Gastroesophageal sphincter (tissue), 4 donors: ENCODE measurements around the gene DCUN1D4. TPM values are rescaled to one million over a fixed set of nuclear protein-coding genes. Genes with fewer than 3 reads are reported as not detected.

Experiments
- ATAC-seq: fragments of 150-250 bp; one replicate; pipeline ENCODE4 v1.9.1; 2016; ENCODE audit warnings: mild to moderate bottlenecking, moderate library complexity
- H3K27ac ChIP-seq, 4 donors: fragments of 200-600 bp; sonication (generic) in 3 of 4; 1 replicate in 3 of 4; 2 replicates in 1 of 4; pipeline ENCODE4 v1.5.1; 2016 to 2019
- H3K27me3 ChIP-seq: fragments of 200-600 bp; sonication (generic); one replicate; pipeline ENCODE4 v1.5.1; 2019
- H3K36me3 ChIP-seq, 2 donors: fragments of 200-600 bp; sonication (generic); one replicate each; pipeline ENCODE4 v1.5.1; 2019; ENCODE audit warnings: control low read depth in 1 of 2
- H3K4me1 ChIP-seq, 3 donors: fragments of 200-600 bp; sonication (generic); 1 replicate in 2 of 3; 2 replicates in 1 of 3; pipeline ENCODE4 v1.5.1; 2016 to 2019; ENCODE audit warnings: control low read depth in 2 of 3
- H3K4me3 ChIP-seq, 2 donors: fragments of 200-600 bp; sonication (generic); one replicate each; pipeline ENCODE4 v1.5.1; 2019; ENCODE audit warnings: mild to moderate bottlenecking in 1 of 2, moderate library complexity in 1 of 2
- H3K9me3 ChIP-seq, 3 donors: fragments of 200-600 bp; sonication (generic); one replicate each; pipeline ENCODE4 v1.5.1; 2017 to 2019; ENCODE audit warnings: control low read depth in 2 of 3
- EP300 ChIP-seq: sonication (generic); formaldehyde crosslinking; IDR thresholded peaks from one replicate; pipeline ENCODE4 v1.6.1; 2017; ENCODE audit warnings: antibody characterized with exemption, mild to moderate bottlenecking
- POLR2A ChIP-seq, 2 donors: fragments of 450-650 bp; IDR thresholded peaks; one replicate each; pipeline ENCODE4 v1.6.1; 2017; ENCODE audit warnings: antibody characterized with exemption in 2 of 2, mild to moderate bottlenecking in 2 of 2, moderate library complexity in 1 of 2
- POLR2AphosphoS5 ChIP-seq: sonication (generic); formaldehyde crosslinking; IDR thresholded peaks from one replicate; pipeline ENCODE4 v1.6.1; 2017; ENCODE audit warnings: antibody characterized with exemption
- WGBS, 2 donors: methylation state at CpG; one replicate each; pipeline ENCODE4 v1.1.5; 2018; ENCODE audit warnings: low coverage in 1 of 2; 5-methylcytosine and 5-hydroxymethylcytosine counted together
- total RNA-seq, 4 donors: library from RNA; depleted of rRNA; stranded (reverse); fragments of >200 nt; gene quantifications; one replicate each; pipeline ENCODE4 v1.1.0, GENCODE V29; 2016
- TF ChIP-seq, protein P1 (sequence below), 4 experiments: fragments of 200-600 bp in 2 of 4; fragments of 450-650 bp in 2 of 4; sonication (generic) in 1 of 4; IDR thresholded peaks; one replicate each; pipeline ENCODE4 v1.5.1; 2017 to 2019; ENCODE audit warnings: antibody characterized with exemption in 4 of 4, mild to moderate bottlenecking in 2 of 4, moderate library complexity in 2 of 4

The DCUN1D4 gene
- total RNA-seq, 4 donors from 2014 or later: 48.9 to 81.9 (median 51.0) TPM

GRCh38 chr4:51842167-51842553 is 793 bp upstream of the DCUN1D4 start:
- ATAC-seq: no peak
- peak overlapping the region; percentile 78 to 98 (median 96) for H3K27ac ChIP-seq
- no peaks in the 10 kb centered on the region for H3K36me3 ChIP-seq
- no peaks in the 10 kb centered on the region for H3K9me3 ChIP-seq
- peak overlapping the region; percentile 81 to 89 for H3K4me3 ChIP-seq
- H3K27me3 ChIP-seq: no peaks in the 10 kb centered on the region
- peaks cover 0 to 34% (median 0%) of the 10 kb centered on the region in 3 donors for H3K4me1 ChIP-seq
- 0 to 2% methylated on average over 6 to 16 of the region's 20 CpGs for WGBS, 2 donors
- no peak for TF ChIP-seq POLR2A (IDR thresholded peaks at IDR 0.05)
- TF ChIP-seq, protein P1, sequence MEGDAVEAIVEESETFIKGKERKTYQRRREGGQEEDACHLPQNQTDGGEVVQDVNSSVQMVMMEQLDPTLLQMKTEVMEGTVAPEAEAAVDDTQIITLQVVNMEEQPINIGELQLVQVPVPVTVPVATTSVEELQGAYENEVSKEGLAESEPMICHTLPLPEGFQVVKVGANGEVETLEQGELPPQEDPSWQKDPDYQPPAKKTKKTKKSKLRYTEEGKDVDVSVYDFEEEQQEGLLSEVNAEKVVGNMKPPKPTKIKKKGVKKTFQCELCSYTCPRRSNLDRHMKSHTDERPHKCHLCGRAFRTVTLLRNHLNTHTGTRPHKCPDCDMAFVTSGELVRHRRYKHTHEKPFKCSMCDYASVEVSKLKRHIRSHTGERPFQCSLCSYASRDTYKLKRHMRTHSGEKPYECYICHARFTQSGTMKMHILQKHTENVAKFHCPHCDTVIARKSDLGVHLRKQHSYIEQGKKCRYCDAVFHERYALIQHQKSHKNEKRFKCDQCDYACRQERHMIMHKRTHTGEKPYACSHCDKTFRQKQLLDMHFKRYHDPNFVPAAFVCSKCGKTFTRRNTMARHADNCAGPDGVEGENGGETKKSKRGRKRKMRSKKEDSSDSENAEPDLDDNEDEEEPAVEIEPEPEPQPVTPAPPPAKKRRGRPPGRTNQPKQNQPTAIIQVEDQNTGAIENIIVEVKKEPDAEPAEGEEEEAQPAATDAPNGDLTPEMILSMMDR (IDR thresholded peaks at IDR 0.05): no peak
- no peak for TF ChIP-seq EP300
- TF ChIP-seq POLR2AphosphoS5: no peak

GRCh38 chr4:51843309-51844152 is 578 bp downstream of the DCUN1D4 start:
- no peaks in the 10 kb centered on the region for H3K36me3 ChIP-seq
- no peaks in the 10 kb centered on the region for H3K27me3 ChIP-seq
- ATAC-seq: peak; percentile 53
- WGBS, 2 donors: 0% methylated on average over 10 to 15 of the region's 64 CpGs
- peaks cover 0 to 42% (median 0%) of the 10 kb centered on the region in 3 donors for H3K4me1 ChIP-seq
- TF ChIP-seq, protein P1 (IDR thresholded peaks at IDR 0.05): no peak
- TF ChIP-seq POLR2A (IDR thresholded peaks at IDR 0.05): no peak
- TF ChIP-seq POLR2AphosphoS5: no peak
- no peak for TF ChIP-seq EP300
- H3K4me3 ChIP-seq: peak overlapping the region; percentile 74 to 89
- H3K27ac ChIP-seq: peak overlapping the region; percentile 84 to 98 (median 98)
- no peaks in the 10 kb centered on the region for H3K9me3 ChIP-seq

DNA sequence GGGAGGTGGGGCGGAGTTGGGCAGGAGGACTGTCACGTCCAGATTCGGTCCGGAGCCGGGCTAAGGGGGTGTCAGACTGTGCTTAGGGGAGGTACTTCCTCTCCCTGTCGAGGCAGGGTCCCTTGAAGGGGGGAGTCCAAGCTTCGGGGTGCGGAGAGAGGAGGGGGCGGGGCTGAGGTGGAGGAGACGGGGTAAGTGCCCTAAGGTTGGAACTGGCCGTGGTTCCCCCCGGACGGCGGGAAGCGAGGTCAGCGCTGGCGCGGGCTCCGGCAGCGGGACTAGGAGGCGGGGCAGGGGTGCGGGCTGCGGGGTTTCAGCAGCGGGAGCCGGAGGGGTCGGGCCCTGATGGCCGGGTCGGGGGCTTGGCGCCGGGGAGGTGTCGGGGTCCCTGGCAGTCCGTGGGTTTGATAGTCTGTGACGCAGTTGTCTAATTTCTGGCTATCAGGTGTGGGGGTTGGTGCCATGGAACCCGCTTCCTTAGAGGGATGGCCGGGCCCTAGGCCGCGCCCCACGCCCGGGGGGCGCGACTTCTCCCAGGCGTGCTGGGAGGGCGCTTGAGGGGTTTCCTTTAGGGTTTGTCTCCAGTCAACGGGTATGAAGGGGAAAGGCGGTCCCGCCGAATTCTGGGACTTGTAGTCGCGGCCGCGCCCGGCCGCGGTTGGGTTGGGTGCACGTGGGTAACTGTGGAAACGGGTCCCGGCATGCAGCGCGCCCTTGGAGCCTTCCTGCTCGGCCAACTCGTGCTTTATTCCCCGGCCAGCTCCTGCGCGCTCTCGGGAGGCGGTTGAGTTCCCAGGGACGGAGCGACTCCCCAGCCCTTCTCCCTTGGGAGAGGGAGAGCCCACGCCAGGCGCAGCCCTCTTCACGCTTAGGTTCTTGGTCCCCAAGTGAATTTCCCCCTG is 1.5 kb downstream of the DCUN1D4 start:
- H3K27me3 ChIP-seq: no peaks in the 10 kb centered on the region
- H3K27ac ChIP-seq: peak overlapping the region; percentile 84 to 98 (median 98)
- ATAC-seq: peak; percentile 66
- no peaks in the 10 kb centered on the region for H3K9me3 ChIP-seq
- WGBS, 2 donors: 0 to 2% methylated on average over 4 to 7 of the region's 71 CpGs
- H3K4me1 ChIP-seq: peaks cover 0 to 50% (median 0%) of the 10 kb centered on the region in 3 donors
- H3K36me3 ChIP-seq: no peaks in the 10 kb centered on the region
- TF ChIP-seq EP300 (no peak), POLR2A (IDR thresholded peaks at IDR 0.05) (peak; percentile 12 to 17), POLR2AphosphoS5 (peak; percentile 37)
- TF ChIP-seq, protein P1 (IDR thresholded peaks at IDR 0.05): peak in 1 of 4 experiments; percentile 16
- peak overlapping the region; percentile 74 to 89 for H3K4me3 ChIP-seq

GRCh38 chr4:51845055-51845426 is 2.1 kb downstream of the DCUN1D4 start:
- Histone ChIP-seq H3K36me3 (no peaks in the 10 kb centered on the region), H3K27me3 (no peaks in the 10 kb centered on the region), H3K27ac (peak overlapping the region in 3 of 4 donors; percentile 97 to 98 (median 98)), H3K9me3 (no peaks in the 10 kb centered on the region), H3K4me3 (peak overlapping the region; percentile 74 to 89), H3K4me1 (peaks cover 0 to 57% (median 2%) of the 10 kb centered on the region in 3 donors)
- 42 to 43% methylated on average over 5 to 6 of the region's 6 CpGs for WGBS, 2 donors
- TF ChIP-seq POLR2AphosphoS5: no peak
- TF ChIP-seq, protein P1 (IDR thresholded peaks at IDR 0.05): no peak
- no peak for TF ChIP-seq EP300
- no peak for ATAC-seq
